ENCODE data around the gene GC. TPM values are rescaled to one million over a fixed set of nuclear protein-coding genes. Genes with fewer than 3 reads are reported as not detected.

The GC gene
- total RNA-seq, 1 donor from 2014 or later, result not detected

Other genes starting within 250 kb of the GC start
- 1.6 and 3.4 TPM in 2 replicates for gene NPFFR2, start 247.9 kb upstream of the GC start, total RNA-seq